T47D (cell line): Measurements from ENCODE around the gene CNPY1.

ENCODE experiments used
- DNase-seq, 2 experiments: peaks; one replicate each; pipeline versions ENCODE4 v3.0.0 to v3.0.0-alpha.2; 2011 to 2012; ENCODE audit warnings: low read depth in 1 of 2, low spot score in 1 of 2
- JUND ChIP-seq: IDR thresholded peaks from 2 replicates; pipeline ENCODE4 v1.6.1; 2012; ENCODE audit warnings: low read depth
- in situ Hi-C: cut with HindIII; loops from 2 replicates; pipeline ENCODE4 v1.10.0; 2016; ENCODE audit warnings: low sequenced_read_pairs, low pct_unique_long_range_greater_than_20kb

CNPY1 gene

GRCh38 chr7:155482511-155483183 is 63.7 kb downstream of the CNPY1 start:
- TF ChIP-seq JUND, result no peak
- in situ Hi-C loops, result no loop called here
- DNase-seq, result no peak

- no peak for TF ChIP-seq JUND
Observed at GRCh38 chr7:155481764-155482163, 64.6 kb downstream of the CNPY1 start.

DNA sequence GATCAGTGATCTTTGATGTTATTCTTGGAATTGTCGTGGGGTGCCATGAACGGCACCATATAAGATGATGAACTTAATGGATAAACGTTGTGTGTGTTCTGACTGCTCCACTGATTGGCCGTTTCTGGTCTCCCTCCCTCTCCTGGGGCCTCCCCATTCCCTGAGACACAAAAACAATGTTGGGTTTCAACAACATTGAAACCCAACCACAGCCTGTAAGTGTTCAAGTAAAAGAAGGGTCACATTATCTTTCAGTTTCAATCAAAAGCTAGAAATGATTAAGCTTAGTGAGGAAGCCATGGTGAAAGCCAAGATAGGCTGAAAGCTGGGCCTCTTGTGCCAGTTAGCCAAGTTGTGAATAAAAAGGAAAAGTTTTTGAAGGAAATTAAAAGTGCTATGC is 68.9 kb downstream of the CNPY1 start:
- DNase-seq, result no peak
- no peak for TF ChIP-seq JUND

More at GRCh38 chr7:155481764-155482163, 64.6 kb downstream of the CNPY1 start:
- DNase-seq, result no peak
- in situ Hi-C loops, result no loop called here

DNA sequence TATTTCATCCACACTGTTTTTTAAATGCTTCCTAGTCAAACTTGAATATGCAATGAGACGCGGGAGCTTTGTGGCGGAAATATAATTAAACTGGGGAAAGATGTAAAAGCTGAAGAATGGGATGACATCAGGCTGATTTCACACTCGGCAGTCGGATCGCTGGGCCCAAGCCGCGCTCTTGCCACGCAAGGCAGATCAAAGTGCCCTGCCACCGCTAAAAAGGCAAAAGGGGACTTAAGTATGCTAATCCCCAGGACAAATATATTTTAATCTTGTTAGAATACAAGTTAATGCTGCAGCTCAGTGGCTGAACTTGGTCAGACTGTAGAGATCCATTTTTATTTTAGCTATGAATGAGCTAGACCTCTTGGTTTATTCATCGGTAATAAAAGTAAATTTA is 74.6 kb downstream of the CNPY1 start:
- no peak for TF ChIP-seq JUND
- in situ Hi-C loops, result no loop called here
- no peak for DNase-seq

More for the DNA sequence above, 68.9 kb downstream of the CNPY1 start:
- in situ Hi-C loops, result no loop called here

DNA sequence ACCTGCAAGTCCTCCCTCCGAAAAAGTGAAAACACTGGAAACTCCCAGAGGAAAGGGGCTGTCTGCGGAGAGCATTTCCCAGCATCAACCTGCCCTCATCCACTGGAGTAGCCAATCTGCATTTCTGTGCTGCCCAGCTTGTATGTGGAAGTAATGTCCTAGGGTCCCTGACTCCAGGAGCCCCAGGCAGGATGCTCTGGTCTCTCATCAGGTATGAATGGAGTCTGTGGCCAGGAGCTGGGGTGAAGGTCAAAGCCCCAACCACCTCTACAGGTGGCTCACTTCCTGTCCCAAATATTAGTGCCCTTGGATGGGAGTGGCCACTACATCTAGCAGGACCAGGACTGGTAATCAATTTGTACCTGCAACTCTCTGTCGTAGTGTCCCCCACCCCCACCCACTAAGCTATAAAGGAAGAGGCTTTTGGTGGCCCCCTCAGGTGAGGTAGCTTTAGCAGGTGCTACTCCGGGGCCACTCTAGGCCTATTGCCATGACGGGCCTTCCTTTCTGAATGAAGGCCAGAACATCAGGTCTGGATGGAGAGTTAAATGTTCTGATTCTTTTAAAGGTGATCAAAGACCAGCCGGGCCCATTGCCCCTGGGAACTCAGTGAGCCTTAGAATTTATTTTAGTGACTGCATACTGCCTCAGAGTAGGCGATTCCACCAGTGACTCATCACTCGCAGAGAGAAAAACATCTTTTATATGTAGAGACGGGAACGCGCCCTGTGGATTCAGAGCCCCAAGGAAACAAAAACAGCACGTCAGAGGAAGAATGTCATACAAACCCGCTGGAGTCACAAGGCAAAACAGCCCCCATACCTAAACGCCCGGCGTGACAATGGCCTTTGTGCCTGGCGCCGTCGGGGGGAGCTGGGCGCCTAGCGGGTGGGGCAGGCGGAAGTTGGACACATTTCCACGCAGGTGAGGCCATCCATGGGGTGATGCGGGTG is 75.4 kb downstream of the CNPY1 start:
- no peak for TF ChIP-seq JUND
- in situ Hi-C loops, result no loop called here
- no peak for DNase-seq

GRCh38 chr7:155470186-155470487 is 76.2 kb downstream of the CNPY1 start:
- in situ Hi-C loops, result no loop called here
- no peak for DNase-seq
- TF ChIP-seq JUND, result no peak

- in situ Hi-C loops, result no loop called here
- TF ChIP-seq JUND, result no peak
- no peak for DNase-seq
Observed at GRCh38 chr7:155469311-155470185, 76.8 kb downstream of the CNPY1 start.

GRCh38 chr7:155468785-155469148 is 77.6 kb downstream of the CNPY1 start:
- in situ Hi-C loops, result no loop called here
- TF ChIP-seq JUND, result no peak
- no peak for DNase-seq

DNA sequence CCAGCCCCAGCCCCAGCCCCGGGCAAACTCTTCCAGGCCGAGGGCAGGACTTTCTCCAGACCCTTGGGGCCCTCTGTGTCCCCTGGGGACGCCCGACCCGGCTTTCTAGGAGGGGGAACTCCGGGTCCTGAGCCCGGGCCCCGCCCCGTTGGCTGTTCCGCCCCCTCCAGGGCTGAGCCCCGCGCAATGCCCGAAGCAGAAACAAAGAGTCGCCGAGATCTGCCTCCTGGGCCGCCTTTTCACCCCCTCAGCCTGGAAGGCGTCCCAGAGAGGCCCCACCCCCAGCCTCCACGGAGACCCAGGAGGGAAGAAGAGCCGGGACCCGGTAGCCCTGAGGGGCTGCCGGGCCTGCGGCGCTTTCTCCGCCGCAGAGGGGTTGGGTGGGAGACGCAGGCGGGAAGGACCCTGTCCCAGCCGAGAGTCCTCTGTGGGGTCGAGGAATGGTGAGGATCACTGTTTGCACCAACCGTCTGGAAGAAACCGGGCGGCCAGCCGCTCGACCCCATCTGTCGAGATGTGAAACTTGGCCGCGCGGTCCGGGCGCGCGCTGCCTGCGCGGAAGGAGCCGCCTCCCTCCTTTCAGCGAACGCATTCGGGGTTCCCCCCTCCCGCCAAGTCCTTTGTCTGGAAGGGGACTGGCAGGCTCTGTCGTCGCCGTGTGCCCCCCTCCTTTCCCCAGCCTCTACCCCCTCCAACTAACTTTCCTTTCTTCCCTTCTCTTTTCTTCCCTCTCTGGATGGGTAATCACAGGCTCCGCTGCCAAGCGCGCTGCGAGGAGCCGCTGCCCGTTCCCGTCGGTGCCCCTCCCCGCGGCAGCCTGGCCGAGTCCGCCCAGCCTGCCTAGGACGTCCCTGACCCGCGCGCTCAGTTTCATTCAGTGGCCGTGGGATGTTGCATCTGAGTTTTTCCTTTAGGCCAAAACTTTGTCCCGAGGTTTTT is 78.2 kb downstream of the CNPY1 start:
- TF ChIP-seq JUND, result no peak
- in situ Hi-C loops, result no loop called here
- DNase-seq, result peak; percentile 14 to 64

DNA sequence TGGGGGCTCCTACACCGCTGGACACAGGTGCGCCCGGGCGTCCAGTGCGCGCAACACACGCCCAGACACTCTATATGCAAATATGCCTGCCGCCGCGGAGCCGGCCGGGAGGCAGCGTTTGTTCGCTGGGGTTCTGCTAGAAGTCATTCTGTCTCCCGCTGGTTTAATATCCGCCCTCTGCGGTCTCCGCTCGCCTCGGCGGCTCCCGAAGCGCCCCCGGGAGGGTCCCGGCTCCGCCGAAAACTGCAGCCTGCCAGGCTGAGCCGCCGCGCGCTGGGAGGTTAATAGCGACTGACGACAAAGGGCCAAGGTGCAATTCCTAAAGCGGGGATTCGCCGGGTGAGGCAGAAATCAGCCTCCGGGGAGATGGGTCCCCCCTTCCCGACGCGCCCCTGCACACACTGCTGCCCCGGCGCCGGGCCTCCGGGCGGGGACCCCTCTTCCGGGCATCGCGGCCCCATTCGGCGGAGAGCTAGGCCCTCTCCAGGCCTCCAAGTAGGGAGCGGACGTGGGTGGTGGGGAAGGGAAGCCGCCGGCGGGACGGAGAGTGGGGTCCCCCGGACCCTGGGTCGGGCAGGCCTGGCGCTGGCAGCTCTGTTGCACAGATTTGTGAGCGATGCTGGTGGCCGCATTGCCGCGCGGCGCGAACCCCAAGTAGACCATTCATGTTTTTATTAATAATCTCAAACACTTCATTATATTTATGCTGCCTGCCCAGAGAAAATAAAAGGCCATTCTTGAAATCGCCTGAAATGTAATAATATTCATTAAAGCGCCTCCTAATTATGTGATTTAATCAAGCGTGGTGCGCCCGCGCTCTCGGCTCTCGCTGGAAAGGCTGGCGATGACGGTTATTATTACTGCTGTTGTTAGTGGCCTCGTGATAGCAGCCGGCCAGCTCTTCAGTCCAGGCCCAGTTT is 79.3 kb downstream of the CNPY1 start:
- DNase-seq, result no peak
- no peak for TF ChIP-seq JUND
- in situ Hi-C loops, result no loop called here

GRCh38 chr7:155466142-155466813 is 80.1 kb downstream of the CNPY1 start:
- DNase-seq, result no peak
- TF ChIP-seq JUND, result no peak
- in situ Hi-C loops, result no loop called here
